ENCODE measurements around the gene CRYBG3.

Gene CRYBG3

GRCh38 chr3:97839944-97840343 lies 18.1 kb downstream of the CRYBG3 start:
- no peak for DNase-seq

DNA sequence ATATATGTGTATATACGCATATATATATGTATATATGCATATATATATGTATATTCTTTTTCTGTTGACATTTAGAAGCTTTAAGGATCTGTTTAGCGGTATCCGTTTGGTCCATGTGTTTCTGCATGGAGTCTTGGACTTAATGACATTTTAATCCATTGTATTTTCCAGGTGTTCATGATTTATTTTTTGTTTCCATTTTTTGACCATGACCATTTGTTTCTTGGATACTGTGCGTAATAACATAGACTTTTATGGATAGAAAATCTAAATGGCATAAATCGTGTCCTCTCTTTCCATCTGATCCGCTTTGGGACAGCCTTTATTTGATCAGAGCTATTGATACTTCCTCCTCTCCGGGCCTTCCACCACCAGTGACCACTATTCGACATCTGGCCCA lies 19.5 kb downstream of the CRYBG3 start:
- no peak for DNase-seq

DNA sequence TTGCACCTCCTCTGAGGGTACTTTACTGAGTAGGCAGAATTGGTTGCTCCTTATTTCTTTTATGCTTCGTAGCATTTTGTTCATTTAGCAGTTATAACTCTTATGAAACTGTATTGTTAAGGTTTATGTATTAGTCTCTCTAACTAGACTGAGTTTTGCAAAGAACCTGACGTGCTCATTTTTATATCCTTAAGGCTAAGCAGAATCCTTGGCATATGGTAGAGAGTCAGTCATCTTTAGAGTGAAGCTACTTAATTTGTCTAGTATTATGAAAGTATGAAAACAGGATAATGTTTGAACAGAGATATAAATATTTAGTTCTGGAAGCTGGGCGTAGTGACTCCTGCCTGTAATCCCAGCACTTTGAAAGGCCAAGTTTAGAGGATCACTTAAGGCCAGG lies 20.1 kb downstream of the CRYBG3 start:
- DNase-seq, result no peak

DNA sequence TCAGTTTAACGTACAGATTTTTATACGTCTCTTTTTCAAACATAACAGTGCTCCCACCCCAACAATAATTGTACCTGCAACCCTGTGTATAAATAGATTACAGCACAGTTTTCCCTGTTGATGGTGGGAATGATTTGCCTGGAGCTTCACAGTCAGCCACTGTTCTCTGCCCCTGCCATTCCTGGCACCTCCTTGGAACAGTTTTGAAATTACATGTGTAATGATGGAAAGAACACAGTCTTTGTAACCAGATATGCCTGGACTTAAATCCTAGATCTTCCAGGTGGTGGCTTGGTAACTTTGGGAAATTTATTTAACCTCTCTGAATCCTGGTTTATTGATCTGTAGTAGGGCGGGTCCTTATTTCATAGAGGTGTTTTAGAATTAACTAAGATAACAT lies 27.0 kb downstream of the CRYBG3 start:
- DNase-seq, result no peak

GRCh38 chr3:97857401-97857800 lies 35.6 kb downstream of the CRYBG3 start:
- no peak for DNase-seq

DNA sequence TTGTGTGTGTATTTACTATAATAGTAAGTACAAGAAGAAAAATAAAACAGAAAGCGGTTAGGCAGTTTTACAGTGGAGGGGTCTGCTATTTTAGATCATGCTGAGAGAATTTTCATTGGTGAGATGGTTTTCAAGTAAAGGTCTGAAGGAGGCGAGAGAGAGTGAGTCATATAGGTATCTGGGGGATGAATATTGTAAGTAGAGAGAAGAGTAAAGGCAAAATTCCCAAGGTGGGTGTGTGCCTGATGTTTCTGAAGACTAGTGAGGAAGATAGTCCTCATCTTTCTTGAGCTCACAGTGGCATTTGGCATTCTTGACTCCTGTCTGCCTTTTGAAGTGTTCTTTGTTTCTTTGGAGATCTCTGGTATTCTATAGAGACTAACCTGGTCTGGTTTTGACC lies 38.6 kb downstream of the CRYBG3 start:
- no peak for DNase-seq

DNA sequence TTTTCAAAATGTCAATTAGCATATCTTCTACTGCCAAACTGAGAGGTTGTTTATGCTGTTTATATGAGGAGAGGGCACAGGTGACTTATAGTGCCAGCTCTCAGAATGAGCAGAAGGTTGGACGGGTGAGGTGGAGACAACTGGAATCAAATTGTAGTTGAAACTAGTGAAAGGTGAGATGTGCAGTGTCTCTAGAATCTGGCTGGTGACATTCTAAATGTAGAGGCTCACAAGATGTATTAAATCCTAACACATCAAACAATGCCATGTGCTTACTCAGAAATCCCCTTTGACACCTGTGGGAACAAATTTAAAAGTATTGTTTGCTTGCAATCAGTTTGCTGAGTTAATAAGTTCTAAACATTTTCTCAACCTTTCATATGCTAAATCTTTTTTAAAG lies 40.8 kb downstream of the CRYBG3 start:
- no peak for DNase-seq

DNA sequence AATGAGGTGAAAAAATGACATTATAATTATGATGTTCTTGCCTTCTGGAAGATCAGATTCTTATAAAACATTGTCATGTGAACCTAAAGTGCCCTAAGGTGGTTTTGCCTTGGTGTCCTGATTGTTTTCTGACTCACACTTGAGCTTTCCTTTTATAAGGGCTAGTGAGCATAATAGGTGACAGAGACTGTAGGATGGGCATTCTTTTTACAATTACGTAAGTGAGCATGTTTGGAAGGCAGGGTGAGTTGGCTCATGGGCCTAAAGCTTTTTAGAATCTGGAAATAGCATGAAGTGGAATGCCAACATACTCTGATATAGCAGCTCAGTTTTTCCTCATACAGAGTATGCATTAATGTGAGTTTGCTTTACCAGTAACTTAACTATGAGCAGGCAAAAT lies 41.2 kb downstream of the CRYBG3 start:
- no peak for DNase-seq

DNA sequence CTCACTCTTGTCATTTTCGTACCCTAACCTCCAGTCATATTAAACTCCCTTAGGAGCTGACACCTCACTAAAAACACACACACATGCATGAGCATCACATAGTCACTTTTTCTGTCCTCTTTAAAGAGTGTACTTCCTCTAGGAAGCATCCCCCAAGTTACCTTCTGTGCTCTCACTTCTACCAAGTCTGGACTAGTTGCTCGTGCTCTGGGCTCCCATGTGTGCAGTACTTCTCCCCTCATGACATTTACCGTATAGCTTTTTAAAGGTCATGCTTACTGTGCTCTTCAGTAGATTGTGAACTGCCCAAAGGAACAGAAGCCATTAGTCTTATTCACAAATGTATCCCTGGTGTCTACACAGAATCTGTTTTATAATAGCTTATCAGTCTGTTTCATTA lies 42.0 kb downstream of the CRYBG3 start:
- DNase-seq, result no peak

- DNase-seq, result no peak
Measured at GRCh38 chr3:97871186-97871585, 49.4 kb downstream of the CRYBG3 start.

- no peak for DNase-seq
Measured at GRCh38 chr3:97871801-97872524, 50.2 kb downstream of the CRYBG3 start.

- peak; percentile 24 for DNase-seq
Measured at GRCh38 chr3:97872525-97873042, 50.8 kb downstream of the CRYBG3 start.

- DNase-seq, result no peak
Measured at GRCh38 chr3:97880267-97880666, 58.5 kb downstream of the CRYBG3 start.

DNA sequence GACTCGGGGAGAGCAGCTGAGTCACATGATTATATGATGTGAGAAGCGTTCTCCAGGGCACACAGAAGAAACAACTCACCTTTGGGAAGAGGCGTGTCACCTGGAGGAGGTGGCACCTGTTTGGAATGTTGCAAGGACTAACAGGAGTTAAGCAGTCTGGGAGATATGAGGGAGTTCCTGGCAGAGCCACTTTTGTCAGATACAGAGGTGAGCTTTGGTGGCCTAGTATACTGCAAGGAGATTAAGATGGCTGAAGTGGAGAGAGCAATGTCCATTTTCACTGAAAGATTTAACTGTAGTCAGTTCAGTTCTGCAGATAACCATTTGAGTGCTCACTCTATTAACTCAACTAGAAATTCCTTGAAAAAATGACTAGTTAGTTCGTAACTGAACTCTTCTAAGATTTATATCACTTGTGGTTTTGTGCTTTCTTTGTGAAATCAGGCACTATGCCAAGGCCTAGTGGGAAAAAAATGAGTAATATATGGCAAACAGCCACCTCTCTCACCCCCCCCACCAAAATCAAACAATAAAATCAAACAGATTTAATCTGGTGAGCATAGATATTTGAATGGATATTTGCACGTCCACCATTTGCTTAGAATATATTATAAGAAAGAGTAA lies 61.3 kb downstream of the CRYBG3 start:
- peak; percentile 47 for DNase-seq

DNA sequence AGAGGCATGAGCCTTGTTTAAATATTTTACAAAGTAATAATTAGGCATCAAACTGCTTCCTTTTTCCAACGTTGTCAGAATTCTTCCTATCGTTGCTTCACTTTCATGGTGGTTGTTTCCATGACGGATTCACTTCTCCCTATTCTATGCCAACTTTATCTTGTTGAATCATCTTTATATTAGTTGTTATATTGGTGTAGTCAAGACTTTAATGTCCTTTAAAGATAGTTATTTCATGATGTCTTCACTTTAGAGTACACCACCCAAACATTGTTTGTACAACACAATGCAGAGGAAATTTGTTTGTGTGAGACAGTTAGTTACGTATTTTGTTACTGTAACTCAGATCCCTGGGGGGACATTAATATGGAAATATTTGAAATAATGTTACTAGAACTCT lies 61.9 kb downstream of the CRYBG3 start:
- DNase-seq, result no peak

DNA sequence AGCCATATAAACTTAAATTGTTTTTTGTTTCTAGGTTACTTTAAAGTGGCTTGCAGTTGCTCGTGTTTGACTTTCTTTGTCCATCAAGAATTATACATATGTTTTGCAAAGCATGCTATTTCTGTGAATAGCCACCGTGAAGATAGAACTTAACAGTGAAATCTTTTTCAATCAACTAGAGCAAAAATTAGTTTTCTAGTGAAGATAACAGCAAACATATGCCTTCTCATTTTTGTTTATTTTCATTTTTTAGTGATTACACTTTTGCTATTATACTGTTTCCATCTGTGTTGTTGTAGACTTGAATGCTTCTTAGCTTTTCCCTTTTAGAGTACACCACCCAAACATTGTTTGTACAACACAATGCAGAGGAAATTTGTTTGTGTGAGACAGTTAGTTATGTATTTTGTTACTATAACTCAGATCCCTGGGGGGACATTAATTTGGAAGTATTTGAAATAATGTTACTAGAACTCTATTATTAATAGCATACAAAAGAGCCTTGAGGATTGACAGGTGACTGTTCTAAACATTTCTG lies 62.8 kb downstream of the CRYBG3 start:
- no peak for DNase-seq

DNA sequence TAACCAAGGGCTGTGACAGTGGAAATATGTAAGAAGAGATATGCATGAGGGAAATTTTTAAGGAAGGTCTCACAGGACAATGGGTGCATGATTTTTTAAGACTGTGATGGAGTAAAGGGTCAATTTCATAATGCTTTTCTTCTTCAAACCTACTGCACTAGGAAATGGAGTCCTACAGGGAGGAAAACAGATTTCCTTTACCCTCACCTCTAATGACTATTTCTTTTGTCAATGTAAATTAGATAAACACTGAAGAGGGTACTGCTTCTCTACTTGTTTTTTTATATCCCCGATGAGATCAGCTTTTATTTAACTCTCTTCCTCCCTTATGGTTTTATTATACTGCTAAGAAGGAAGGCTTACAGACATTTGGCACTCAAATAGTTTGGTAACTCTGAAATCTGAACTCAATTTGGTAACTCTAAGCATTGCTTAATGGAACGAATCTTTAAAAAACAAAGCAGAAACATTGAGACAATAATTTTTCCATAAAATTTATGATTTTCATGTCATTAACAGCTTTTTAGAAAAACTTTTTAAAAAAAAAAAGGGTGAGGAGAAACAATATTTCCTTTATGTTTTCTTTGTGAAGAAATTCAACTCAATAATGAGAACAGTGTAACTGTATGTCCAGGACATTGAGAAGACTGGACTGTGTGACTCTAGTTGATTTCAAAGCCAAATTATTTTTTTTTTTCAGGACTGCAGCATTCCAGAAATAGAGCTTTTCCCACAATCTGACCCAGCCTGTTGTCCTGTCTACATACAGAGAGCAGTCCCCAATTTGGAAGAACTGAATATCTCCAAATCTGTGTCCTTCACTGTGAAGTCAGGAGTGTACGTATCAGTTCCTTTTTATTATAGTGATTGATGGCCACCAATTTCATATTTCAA lies 64.4 kb downstream of the CRYBG3 start:
- DNase-seq, result no peak

DNA sequence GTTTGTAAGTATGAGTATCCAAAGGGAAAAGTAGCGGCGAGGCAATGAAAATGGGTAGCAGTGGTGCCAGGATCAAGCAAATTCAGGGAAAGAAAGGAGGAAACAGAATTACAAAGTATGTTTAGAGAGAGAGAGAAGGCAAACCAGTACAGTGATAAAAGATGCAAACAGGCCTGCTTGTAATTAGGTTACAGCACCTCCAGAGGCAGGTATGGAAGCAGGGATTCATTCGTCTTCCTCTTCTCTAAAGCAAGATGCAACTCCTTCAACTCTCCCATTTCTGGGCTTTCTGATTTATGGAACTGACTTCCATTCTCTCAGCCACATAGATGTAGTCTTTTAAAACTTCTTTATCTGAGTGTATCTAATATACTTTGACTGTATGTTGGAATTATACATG lies 68.0 kb downstream of the CRYBG3 start:
- DNase-seq, result no peak

GRCh38 chr3:97892852-97893251 lies 71.0 kb downstream of the CRYBG3 start:
- DNase-seq, result no peak

DNA sequence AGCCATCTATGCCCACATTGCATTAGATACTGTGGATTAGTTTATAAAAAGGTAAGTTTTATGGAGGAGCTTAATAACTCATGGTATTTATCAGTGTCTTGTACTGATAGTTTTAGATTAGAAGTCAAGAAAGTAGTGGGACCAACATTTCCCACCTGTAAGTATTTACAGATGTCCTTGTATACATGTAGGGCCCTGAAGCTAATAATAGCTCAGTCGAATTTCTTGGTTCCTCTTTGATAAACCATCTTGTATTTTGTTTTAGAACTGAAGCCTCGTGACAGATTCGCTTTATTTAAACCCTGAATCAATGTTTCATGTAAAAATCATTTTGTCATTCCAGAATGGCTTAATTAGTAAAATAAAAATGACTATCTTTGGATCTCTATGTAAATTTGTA lies 73.4 kb downstream of the CRYBG3 start:
- no peak for DNase-seq

DNA sequence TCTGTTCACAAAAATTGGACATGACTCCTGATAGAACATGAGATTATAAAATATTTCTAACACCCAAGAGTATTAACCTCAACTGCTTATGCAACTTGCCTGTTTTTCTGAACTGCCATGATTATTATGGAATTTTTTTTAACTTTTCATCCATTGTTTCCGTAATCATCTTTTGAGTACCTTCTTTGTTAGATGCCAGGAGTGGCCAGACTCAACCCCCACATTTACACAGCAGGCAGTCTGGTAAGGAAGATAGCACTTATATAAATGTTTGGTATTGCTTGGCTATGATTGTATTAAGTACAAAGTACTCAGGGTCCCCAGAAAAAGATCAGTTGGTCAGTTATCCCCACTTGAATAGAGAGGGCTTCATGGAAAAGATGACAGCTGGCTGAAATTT lies 74.3 kb downstream of the CRYBG3 start:
- no peak for DNase-seq

- DNase-seq, result no peak
Measured at GRCh38 chr3:97896547-97896946, 74.7 kb downstream of the CRYBG3 start.

DNA sequence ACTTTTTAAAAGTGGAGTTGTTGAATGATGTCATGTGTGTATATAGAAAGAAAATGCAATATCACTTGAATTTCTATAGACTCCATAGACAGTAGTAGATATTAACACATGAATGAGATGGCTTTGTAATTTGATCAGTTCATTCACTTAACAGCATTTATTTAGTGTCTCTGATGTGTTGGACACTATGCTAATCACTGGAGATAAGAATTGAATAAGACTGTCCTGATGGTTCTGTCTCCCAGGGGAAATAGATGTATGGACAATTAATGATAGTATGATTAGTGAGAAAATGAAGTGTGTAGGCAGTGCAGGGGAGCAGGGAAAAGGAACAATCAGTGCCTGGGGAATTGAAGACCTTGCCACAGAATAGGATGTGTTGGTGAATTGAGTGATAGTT lies 77.5 kb downstream of the CRYBG3 start:
- no peak for DNase-seq
